HG03575 (cell line): ENCODE data around the gene VMP1.
"Not testable (repeated sequence)": the region's sequence is repeated elsewhere in the genome, so short reads cannot be mapped to it uniquely, and the experiment has no call there.

Experiments used
- ATAC-seq: cut with Tn5 transposase; IDR thresholded peaks from one replicate; pipeline ENCODE4 v1.9.1; 2021; ENCODE audit not compliant: unreplicated experiment, insufficient number of reproducible peaks, low FRiP score; ENCODE audit errors: extremely low read depth

VMP1 gene

DNA sequence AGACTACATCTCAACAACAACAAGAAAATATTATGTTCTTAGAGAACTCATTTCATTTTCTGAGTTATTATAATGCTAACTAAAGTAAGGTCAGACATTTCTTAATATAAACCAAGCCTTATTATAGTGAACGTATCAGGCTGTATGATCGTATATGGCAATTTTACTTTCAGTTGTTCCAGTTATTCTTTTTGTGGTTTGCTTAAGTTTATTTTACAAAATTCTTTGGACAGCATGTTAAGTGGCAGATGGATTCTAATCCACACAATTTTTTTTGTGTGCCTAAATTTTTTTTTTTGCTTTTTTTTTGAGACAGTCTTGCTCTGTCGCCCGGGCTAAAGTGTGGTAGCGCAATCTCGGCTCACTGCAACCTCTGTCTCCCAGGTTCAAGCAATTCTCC is 59.0 kb downstream of the VMP1 start:
- no peak for ATAC-seq

DNA sequence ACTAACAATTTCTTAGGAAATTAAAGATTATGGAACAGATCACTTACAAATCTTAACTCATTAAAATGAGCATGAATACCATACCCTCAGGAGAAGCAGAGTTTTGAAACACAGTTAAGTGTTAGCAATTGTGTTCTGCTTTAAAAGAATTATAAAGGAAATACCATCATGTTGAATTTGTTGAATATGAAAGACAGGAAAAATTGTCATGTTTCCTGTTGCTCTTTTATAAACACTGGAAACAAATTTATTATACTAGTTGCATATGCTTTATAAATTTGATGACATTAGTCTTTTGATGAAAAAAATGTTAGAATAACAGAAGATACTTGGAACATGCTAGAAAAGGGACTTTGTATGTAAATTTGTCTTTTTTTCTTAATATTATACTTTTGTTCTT is 59.7 kb downstream of the VMP1 start:
- ATAC-seq: no peak

DNA sequence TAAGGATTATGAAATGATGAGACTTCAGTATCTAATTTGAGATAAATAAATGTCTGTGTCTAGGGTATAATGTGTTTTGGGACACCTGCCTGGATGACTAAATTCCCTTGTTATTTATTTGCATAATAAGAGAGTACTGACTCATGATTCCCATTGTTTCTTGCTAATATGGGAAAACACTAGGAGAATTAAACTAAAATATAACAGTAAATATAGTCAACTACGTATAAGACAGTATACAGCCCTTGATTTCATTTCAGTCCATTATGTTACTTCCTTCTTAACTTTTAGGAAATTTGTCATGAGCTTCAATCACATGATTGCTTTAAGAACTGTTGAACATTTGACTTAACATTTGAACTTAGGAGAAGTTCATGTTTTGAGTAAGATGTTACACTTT is 62.4 kb downstream of the VMP1 start:
- no peak for ATAC-seq

DNA sequence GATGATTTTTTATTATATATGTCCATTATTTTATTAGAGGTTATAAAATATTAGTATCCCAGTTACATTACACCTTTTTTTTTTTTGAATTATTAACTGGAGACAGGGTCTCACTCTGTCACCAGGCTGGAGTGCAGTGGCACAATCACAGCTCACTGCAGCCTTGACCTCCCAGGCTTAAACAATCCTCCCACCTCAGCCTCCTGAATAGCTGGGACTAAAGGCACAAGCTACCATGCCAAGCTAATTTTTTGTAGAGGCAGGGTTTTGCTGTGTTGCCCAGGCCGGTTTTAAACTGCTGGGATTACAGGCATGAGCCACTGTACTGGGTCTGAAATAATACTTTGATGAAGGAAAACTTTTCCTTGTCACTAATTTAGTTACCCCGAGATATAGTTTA is 63.6 kb downstream of the VMP1 start:
- no peak for ATAC-seq

DNA sequence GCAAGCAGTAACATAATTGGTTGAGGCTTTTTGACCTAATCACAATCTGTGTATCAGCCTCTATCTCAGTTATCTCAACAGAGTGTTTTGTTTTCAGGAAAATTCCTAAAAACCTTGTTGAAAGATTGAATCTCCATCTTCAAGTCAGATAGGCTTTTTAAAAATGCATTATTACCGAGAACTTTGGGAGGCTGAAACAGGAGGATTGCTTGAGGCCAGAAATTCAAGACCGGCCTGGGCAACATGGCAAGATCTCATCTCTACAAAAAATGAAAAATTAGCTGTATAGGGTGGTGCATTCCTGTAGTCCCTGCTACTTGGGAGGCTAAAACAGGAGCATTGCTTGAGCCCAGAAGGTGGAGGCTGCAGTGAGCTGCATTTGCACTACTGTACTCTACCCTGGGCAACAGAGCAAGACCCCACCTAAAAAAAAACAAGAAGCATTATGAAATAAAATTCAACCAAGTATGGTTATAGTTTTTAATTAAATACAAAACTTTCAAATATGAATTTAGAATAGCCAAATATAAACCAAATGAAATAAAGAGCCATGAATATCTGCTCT is 68.4 kb downstream of the VMP1 start:
- no peak for ATAC-seq

DNA sequence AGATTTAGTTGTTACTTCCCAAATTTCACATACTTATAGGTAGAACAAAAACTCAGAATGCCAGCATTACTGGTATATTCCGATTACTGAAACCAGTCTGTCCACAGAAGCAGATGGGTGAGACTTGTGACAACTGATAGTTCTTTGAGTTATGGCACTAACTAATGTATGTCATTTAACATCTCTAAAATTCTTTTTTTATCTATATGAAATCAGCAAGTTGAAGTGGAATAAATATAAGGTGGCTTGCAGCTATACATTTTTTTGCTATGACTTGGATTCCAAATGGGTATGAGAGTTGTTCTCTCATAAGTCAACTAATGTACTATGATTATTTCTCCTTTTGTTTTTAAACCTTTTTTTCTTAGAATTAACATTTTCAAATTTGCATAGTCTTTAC is 69.1 kb downstream of the VMP1 start:
- no peak for ATAC-seq

DNA sequence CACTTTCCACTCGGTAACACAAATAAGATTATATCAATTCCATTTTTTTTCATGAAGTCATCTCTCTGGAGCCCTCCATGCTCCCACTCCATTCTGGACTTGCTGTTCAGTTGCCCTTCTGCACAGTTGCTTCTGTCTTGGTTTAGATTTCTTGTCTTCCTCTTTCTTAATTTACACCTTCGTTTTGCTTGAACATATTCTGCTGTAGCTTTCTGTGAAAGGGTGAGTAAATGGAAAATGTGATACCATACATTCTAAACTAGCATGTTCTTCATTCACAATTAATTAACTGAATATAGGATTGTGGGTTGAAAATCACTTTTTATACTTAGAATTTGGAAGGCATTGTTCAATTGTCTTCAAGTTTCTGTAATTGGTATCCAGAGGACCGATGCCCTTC is 69.6 kb downstream of the VMP1 start:
- no peak for ATAC-seq

DNA sequence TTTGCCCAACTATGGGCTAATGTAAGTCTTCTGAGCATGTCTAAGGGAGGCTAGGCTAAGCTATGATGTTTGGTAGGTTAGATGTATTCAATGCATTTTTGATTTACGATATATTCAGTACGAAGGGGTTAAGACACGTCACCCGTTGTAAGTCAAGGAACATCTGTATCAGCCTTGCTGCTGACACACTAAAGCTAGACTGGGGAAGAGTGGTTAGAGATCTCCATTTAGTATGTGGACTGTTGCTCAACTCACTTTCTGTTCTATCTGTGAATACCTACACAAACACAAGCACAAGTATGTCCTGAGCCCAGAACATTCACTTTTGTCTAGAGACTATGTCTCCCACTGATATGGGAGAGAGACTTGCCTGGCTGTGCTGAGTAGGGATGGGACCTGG is 71.5 kb downstream of the VMP1 start:
- ATAC-seq: no peak

DNA sequence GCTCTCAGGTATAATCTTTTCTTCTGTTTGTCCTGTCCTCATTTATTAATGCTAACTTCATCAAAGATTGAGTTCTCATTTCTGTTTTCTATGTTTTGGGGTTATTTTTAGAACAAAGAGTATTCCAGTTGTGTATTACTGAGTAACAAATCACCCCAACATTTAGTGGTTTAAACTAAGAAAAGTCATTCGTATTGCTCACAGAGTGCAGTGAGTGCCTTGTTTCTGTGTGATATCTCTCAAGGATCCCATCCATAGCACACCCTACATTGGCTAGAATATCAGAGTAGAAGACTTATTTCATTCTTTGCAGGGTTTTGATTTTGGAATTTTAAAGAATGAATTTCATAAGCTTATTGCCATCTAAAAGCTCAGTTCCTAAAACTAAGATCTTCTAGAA is 72.1 kb downstream of the VMP1 start:
- no peak for ATAC-seq

DNA sequence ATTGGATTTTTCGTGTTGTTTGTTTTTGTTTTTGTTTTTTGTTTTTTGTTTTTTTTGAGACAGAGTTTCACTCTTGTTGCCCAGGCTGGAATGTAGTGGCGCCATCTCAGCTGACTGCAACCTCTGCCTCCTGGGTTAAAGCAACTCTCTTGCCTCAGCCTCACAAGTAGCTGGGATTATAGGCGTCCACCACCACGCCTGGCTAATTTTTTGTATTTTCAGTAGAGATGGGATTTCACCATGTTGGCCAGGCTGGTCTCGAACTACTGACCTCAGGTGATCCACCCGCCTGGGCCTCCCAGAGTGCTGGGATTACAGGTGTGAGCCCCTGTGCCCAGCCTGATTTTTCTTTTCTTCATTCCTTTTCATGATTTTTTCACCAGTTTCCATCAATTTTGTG is 73.1 kb downstream of the VMP1 start:
- ATAC-seq: not testable (repeated sequence)

DNA sequence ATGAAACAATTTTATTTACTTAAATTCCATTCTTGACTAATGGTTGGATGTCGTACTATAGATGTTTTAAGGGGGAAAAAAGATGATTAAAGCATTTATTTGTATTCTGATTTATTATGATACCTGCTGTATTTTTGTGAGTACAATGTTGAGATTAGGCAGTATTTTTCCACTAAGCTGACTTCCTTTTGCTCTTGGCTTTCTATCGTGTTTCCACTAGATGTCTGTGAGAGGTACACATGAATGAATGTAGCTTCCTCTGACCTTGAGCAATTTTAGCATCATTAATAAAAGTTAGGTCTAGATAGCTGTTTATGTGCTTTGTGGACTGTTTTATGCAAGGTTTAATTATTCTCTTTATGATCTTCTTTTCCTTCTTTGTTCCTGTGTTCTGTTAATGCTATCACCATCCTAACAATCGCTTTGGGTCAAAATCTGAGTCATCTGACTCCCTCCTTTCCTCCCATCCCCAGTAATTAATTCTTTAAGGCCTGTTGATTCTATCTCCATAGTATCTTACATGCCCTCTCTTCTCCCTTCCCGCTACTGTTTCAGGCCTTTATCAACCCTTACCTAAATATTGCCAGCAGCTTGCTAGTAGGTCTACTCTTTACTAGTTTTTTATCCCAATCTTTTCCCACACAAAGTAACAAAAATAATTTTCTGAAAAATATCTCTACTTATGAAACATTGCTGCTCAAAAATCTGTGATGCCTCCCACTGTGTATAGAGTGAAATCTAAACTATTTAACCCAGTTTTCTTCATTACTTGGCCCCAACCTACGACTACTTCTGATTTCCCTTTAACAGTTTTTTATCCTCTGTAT is 76.0 kb downstream of the VMP1 start:
- no peak for ATAC-seq

DNA sequence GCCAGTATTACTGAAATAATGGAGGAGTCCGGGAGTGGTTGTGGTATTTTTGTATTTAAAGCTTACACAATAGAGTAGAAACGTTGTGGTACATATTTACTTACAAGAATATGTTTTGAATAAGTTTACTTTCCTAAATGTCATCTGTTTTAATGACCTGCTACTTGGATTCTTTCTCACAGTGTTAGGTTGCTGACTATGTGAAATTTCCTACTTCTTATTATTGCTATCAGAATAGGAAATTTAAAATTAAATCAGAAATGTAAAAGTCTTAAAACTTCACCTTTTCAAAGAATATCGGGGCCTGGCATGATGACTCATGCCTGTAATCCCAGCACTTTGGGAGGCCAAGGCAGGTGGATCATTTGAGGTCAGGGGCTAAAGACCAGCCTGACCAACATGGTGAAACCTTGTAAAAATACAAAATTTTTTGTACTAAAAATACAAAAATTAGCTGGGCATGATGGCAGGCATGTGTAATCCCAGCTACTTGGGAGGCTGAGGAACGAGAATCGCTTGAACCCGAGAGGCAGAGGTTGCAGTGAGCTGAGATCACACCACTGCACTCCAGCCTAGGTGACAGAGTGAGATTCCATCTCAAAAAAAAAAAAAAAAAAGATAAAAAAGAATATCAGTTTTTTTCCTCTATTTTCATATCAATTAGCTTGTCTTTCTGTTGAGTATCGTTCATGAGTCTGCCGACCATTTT is 77.8 kb downstream of the VMP1 start:
- no peak for ATAC-seq

DNA sequence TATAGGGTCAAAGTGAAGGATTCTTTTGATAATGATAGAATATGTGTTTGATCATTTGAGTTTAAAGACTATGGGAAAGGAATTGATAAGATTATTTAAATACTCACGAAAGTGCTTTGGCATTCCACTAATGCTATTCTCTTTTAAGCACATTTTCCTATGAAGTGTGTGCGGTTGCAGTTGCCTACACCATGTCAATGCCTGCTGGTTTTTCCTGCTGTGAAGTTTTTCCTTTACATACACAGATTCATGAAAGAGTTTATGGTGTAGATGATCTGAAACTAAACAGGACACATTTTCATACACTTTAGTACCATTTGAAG is 78.7 kb downstream of the VMP1 start:
- ATAC-seq: no peak

DNA sequence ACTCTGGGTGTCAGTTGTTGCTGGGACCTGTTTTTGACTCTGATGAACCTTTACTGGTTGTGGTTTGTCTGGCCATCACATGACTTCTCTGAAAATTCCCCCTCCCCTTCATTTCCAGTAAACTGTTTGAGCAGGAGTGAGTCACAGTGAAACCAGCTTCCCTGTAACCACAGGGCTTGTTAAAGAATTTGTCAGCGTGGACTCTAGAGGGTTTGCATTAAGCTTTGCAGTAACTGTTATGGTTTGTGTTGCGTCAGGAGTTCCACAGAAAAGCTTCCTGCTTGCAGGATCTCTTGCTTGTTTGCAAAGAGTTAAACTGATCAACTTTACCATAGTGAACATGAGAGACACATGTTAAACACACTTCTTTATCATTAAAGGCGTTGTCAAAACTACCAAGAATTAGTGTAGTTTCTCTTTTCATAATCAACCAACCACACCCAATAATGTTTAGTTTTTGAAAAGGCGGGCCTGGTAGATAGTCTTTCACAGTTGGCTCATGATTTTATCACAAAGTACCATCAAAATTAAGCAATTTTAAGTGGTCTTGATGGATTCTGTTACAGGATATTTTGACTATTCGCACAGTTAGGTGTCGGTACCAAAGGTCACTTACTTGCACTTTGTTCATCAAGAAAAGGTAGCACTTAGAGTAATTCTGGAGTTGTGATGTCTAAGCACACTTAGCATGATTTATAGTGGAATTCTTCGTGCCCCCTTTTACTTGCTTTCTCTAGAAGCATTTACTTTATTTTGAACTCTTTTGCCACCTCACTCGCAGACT is 79.3 kb downstream of the VMP1 start:
- peak; percentile 73 for ATAC-seq

DNA sequence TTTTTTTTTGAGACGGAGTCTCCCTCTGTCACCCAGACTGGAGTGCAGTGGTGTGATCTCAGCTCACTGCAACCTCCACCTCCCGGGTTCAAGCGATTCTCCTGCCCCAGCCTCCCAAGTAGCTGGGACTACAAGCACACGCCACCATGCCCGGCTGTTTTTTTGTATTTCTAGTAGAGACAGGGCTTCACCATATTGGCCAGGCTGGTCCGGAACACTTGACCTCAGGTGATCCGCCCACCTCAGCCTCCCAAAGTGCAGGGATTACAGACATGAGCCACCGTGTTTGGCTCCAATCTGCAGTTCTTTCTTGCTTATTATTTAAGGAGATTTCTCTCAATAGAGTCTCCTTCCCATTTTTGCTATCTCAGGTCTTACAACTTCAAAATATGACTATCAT is 82.4 kb downstream of the VMP1 start:
- not testable (repeated sequence) for ATAC-seq

DNA sequence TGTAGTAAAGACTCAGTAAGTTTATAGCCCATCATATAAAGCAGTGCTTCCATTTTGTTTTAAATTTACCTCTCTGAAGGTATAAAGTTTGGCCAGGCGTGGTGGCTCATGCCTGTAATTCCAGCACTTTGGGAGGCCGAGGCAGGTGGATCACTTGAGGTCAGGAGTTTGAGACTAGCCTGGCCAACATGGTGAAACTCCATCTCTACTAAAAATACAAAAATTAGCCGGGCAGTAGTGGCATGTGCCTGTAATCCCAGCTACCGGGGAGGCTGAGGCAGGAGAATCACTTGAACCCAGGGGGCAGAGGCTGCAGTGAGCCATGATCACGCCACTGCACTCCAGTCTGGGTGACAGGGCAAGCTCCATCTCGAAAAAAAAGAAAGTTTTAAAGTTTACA is 83.0 kb downstream of the VMP1 start:
- not testable (repeated sequence) for ATAC-seq

DNA sequence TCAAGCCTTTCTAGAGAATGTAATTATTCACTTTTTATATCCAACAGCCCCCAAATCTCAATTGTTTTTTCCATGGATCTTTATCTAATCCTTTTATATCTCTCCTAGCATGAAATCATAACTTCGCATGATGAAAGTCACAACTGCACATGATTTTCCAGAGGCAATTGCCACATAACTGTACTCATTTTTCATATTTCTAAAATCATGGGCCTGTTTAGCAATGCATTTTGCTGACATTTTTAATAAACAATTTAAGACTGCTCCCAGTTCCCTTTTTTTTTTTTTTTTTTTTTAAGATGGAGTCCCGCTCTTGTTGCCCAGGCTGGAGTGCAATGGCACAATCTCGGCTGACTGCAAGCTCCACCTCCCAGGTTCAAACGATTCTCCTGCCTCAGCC is 83.5 kb downstream of the VMP1 start:
- no peak for ATAC-seq

DNA sequence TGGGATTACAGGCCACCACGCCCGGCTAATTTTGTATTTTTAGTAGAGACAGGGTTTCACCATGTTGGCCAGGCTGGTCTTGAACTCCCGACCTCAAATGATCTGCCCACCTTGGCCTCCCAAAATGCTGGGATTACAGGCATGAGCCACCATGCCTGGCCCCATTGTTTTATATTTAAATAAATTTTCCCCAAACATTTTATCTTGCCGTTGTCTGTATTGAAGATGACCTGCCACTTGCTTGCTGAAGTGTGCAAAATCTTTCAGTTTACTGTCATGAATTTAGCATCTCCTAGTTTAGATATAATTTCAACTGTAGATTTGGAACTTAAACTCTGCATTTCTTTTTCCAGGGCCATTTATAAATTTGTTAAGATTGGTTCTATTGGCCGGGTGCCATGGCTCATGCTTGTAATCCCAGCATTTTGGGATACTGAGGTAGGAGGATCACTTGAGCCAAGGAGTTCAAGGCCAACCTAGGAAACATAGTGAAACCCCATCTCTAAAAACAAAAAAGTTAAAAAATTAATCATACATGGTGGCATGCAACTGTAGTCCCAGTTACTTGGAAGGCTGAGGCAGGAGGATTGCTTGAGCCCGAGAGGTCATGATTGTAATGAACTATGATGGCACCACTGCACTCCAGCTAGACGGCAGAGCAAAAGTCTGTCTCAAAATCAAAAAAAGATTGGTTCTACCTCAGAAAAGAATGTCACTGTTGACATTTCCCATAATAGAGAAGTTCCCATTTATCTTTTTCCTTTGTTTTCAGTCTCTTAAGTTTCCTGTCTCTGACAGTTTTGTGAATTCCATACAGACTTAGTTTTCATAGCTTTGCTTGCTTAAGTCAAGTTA is 84.4 kb downstream of the VMP1 start:
- ATAC-seq: no peak

DNA sequence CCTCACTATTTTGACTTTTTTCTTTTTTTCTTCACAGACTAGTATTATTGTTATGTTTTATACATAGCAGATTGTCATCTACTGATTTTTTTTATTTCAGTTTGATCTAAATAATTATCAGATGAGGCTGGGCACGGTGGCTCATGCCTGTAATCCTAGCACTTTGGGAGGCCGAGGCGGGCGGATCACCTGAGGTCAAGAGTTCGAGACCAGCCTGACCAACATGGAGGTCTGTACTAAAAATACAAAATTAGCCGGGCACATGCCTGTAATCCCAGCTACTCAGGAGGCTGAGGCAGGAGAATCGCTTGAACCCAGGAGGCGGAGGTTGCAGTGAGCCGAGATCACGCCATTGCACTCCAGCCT is 85.0 kb downstream of the VMP1 start:
- not testable (repeated sequence) for ATAC-seq
